GM06990 (cell line): ENCODE data around the gene NECTIN1.

Source experiments
- DNase-seq: peaks from one replicate; pipeline ENCODE4 v3.0.0-alpha.2; 2011; ENCODE audit not compliant: insufficient read length; ENCODE audit errors: extremely low read depth
- H3K27me3 ChIP-seq: replicated peaks from 2 replicates; pipeline ENCODE4 v1.6.0; 2011; ENCODE audit warnings: low read length; ENCODE audit not compliant: control insufficient read depth, insufficient read depth
- H3K36me3 ChIP-seq: 2 replicates; pipeline ENCODE4 v1.5.1; 2011; ENCODE audit warnings: low read length; ENCODE audit not compliant: control insufficient read depth, insufficient read depth
- H3K4me3 ChIP-seq: replicated peaks from 2 replicates; pipeline ENCODE4 v1.5.1; 2011; ENCODE audit warnings: low read depth, mild to moderate bottlenecking, control low read depth, low read length
- CTCF ChIP-seq: IDR thresholded peaks from 2 replicates; pipeline ENCODE4 v1.5.1; 2011; ENCODE audit warnings: low read length, control low read depth, mild to moderate bottlenecking, inconsistent platforms; ENCODE audit not compliant: insufficient read depth, poor library complexity, severe bottlenecking

NECTIN1 gene

GRCh38 chr11:119716582-119717498, 12.2 kb downstream of the NECTIN1 start:
- Histone ChIP-seq H3K27me3 (no peaks in the 10 kb centered on the region), H3K4me3 (no peak overlapping the region), H3K36me3 (no peaks in the 10 kb centered on the region)
- DNase-seq = no peak
- no peak for TF ChIP-seq CTCF

- Histone ChIP-seq H3K4me3 (no peak overlapping the region), H3K27me3 (no peaks in the 10 kb centered on the region), H3K36me3 (no peaks in the 10 kb centered on the region)
- no peak for TF ChIP-seq CTCF
- no peak for DNase-seq
Observed at GRCh38 chr11:119714590-119714989, 14.4 kb downstream of the NECTIN1 start.

GRCh38 chr11:119714189-119714588, 14.8 kb downstream of the NECTIN1 start:
- Histone ChIP-seq H3K36me3 (no peaks in the 10 kb centered on the region), H3K27me3 (no peaks in the 10 kb centered on the region), H3K4me3 (no peak overlapping the region)
- DNase-seq = no peak
- TF ChIP-seq CTCF = no peak

DNA sequence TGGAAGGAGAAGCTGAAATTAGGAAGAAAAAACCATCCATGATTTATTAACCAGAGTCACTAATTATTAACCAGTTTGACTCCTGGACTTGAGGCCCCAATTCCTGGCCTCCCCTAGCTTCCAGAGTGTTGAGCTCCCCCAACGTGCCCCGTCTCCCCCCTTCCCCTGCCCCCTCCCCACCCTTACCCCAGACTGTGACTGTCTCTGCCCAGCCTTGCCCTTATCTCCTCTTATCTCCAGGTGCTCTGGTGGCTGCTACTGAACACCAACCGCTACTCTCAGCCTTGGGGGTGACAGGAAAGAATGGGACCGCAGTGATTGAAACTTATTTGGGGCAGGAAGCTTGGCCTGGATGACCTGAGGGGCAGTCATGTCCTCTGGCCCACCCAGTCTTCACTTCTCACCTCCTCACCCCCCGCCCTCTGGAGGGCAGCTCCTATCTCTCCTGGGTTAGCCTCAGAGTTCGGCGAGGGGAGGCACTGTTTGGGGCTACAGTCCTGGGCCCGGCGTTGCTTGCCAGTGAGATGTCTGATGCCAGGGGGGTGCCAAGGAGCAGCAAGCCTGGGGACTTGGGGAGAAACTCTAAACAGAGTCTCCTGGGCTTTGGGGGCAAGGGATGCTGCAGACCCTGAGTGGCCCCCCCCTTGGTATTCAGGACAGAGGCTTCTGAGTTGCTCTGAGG, 15.5 kb downstream of the NECTIN1 start:
- Histone ChIP-seq H3K36me3 (no peaks in the 10 kb centered on the region), H3K4me3 (no peak overlapping the region), H3K27me3 (no peaks in the 10 kb centered on the region)
- TF ChIP-seq CTCF = no peak
- DNase-seq = no peak

DNA sequence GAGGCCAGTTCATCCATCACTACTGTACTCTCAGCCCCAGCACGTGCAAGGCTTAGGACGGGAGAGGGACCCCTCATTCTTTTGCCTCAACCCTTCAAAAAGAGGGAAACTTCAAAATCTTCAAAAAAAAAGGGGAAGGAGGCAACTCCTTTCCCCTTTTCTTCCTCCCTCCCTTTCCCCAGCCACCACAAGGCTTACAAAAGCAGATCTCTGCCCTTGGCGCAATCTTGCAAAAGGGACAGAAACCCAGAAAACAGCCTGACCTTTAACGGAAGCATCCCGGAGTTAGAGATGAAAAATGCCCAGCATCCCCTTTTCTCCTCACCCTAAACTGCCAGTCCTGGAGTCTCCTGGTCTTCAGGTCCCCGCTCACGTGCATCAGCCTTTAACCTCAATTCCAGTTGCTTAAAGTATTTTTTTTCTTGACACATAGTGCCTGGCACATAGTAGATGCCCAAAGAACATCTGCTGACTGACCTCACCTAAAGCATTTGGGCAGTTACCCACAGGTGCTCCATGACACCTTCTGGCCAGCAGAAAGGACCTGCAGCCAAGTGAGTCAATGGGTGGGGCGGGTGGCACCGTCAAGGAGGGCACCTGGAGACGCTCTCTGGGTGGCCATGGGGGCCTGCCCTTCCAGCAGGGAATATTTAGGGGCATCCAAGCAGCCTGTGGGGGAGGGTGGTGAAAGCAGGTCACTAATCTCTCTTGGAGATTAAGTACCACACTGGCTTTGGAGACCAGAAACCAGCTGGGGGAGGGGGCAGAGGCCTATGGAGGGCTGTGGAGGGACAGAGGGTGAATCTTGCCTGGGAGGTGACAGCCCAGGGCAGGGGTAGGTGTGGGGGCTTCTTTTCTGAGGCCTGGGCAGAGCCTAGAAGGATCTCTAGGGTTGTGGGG, 16.3 kb downstream of the NECTIN1 start:
- H3K4me3 ChIP-seq = no peak overlapping the region
- no peak for DNase-seq
- H3K36me3 ChIP-seq = no peaks in the 10 kb centered on the region
- no peak for TF ChIP-seq CTCF
- H3K27me3 ChIP-seq = no peaks in the 10 kb centered on the region
